Kidney epithelial cell (primary cell): ENCODE results near the gene CNTNAP2. TPM values are rescaled to one million over a fixed set of nuclear protein-coding genes. Genes with fewer than 3 reads are reported as not detected.

ENCODE experiments used
- DNase-seq: peaks from one replicate; pipeline ENCODE4 v3.0.0-alpha.2; 2010; ENCODE audit warnings: low read depth
- H3K27me3 ChIP-seq: 2 replicates; pipeline ENCODE4 v1.6.0; 2011; ENCODE audit warnings: low read length; ENCODE audit not compliant: control insufficient read depth, insufficient read depth
- H3K36me3 ChIP-seq: 2 replicates; pipeline ENCODE4 v1.5.1; 2011; ENCODE audit warnings: low read length; ENCODE audit not compliant: control insufficient read depth, insufficient read depth
- H3K4me3 ChIP-seq: 2 replicates; pipeline ENCODE4 v1.5.1; 2011; ENCODE audit warnings: low read depth, mild to moderate bottlenecking, control low read depth, low read length
- total RNA-seq: library from RNA; depleted of rRNA; stranded (reverse); fragments of >200 nt; gene quantifications from 2 replicates; pipeline ENCODE4 v1.2.3, GENCODE V29; 2015
- TF ChIP-seq, protein P1 (sequence below): IDR thresholded peaks from 2 replicates; pipeline ENCODE4 v1.5.1; 2011; ENCODE audit warnings: mild to moderate bottlenecking, moderate library complexity, low read length, control low read depth, inconsistent platforms; ENCODE audit not compliant: insufficient read depth, poor library complexity, severe bottlenecking

CNTNAP2 gene
- total RNA-seq, 1 donor from 2014 or later: 14.0 TPM

DNA sequence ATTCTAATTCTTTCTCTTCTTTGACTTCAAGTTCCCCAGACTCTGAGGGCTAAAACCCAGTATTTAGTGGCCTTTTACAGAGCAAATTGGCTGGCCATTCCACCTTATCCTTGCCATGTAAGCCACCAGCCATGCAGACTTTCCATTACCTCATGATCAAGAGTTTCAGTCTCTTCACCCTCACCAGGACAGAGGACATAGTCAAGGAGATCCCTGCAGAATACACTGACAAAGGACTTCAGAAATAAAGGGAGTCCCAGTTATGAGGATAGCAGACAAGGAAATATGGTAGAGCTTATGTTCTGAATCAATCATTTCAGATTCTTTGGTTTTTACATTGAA lies 1393.6 kb downstream of the CNTNAP2 start:
- no peak for DNase-seq
- H3K4me3 ChIP-seq: no peak overlapping the region
- H3K36me3 ChIP-seq: no peaks in the 10 kb centered on the region
- TF ChIP-seq, protein P1, sequence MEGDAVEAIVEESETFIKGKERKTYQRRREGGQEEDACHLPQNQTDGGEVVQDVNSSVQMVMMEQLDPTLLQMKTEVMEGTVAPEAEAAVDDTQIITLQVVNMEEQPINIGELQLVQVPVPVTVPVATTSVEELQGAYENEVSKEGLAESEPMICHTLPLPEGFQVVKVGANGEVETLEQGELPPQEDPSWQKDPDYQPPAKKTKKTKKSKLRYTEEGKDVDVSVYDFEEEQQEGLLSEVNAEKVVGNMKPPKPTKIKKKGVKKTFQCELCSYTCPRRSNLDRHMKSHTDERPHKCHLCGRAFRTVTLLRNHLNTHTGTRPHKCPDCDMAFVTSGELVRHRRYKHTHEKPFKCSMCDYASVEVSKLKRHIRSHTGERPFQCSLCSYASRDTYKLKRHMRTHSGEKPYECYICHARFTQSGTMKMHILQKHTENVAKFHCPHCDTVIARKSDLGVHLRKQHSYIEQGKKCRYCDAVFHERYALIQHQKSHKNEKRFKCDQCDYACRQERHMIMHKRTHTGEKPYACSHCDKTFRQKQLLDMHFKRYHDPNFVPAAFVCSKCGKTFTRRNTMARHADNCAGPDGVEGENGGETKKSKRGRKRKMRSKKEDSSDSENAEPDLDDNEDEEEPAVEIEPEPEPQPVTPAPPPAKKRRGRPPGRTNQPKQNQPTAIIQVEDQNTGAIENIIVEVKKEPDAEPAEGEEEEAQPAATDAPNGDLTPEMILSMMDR: no peak
- H3K27me3 ChIP-seq: no peaks in the 10 kb centered on the region

DNA sequence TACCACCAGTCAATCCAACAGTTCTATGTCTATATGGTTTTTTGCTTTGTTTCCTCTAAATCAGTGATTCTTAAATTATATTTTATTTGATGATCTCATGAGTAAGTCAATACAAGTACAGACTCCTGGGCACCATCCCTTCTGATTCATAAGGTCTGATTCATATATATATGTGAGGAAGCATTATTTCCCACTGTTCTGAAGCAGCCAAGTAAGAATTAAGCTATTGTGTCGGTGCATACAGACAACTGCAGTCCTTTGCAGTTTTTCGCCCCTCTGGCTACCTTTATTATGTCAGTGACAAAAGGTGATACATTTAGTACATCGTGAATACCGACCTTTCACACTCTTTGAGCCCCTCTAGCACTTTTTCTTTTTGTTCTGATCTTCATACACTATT lies 1394.3 kb downstream of the CNTNAP2 start:
- TF ChIP-seq, protein P1: no peak
- Histone ChIP-seq H3K36me3 (no peaks in the 10 kb centered on the region), H3K27me3 (no peaks in the 10 kb centered on the region), H3K4me3 (no peak overlapping the region)
- DNase-seq: no peak

DNA sequence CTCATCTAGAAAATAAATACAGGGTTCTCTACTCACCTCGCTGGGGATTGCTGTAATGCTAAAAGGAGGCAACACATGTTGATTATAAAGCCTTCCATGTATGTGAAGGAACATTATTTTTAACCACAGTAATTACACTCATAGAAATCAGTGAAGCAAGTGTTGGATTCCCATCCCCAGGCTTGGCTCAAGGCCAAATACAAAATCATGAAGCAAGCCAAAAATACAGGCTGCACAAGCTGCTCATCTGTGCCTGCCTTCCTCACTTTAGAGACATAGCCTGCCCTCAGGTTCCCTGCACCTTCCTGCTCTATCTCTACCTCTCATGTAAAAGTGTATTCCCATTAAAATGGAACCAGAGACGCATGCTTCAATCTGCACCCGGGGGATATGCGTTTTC lies 1396.8 kb downstream of the CNTNAP2 start:
- DNase-seq: no peak
- Histone ChIP-seq H3K4me3 (no peak overlapping the region), H3K36me3 (no peaks in the 10 kb centered on the region), H3K27me3 (no peaks in the 10 kb centered on the region)
- TF ChIP-seq, protein P1: no peak

DNA sequence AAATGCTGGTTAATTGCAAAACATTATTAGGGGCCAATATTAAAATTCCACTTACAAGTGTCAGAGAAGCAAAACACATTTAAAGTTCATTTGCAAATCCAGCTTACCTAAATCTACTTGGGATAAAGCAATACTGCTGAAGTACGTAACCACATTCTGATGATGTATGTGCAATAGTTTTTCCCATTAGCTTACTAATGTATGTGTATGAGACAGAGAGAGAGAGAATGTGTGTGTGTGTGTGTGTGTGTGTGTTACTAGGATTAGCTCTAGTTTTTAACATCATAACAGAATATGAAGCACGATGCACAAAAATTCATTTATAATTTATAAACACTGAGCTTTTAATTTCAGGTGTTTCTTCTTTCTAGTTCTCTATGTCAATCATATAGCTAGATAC lies 1399.8 kb downstream of the CNTNAP2 start:
- no peaks in the 10 kb centered on the region for H3K27me3 ChIP-seq
- TF ChIP-seq, protein P1: no peak
- DNase-seq: no peak
- no peaks in the 10 kb centered on the region for H3K36me3 ChIP-seq
- no peak overlapping the region for H3K4me3 ChIP-seq

DNA sequence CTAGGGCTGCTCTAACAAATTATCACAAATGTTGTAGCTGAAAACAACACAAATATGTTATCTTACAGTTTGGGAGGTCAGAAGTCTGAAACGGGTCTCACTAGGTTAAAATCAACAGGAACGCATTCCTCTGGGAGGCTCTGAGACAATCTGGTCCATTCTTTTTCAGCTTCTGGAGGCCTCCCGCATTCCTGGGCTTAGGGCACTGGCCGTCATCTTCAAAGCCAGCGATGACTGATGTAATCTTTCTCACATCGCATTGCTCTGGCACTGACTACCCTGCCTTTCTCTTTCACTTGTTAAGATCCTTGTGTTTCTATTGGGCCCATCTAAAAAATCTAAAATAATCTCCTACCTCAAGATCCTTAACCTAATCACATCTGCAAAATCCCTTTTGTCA lies 1402.5 kb downstream of the CNTNAP2 start:
- H3K27me3 ChIP-seq: no peaks in the 10 kb centered on the region
- H3K36me3 ChIP-seq: no peaks in the 10 kb centered on the region
- H3K4me3 ChIP-seq: no peak overlapping the region
- TF ChIP-seq, protein P1: no peak
- DNase-seq: no peak

DNA sequence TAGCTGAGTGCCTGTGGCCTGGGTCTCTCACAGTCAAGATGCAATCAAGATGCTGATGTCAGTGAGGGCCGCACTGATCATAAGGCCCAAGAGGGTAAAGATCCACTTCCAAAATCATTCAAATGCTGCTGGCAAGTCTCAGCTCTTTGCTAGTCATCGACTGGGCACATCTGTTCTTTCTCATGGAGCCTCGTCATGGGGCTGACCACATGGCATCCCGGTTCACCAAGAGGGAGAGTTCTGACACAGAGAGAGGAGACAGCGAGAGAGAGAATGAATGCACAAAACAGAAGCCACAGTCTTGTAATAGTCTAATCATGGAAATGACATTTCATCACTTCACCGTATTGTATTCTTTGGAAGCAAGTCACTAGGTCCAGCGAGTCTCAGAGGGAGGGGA lies 1406.5 kb downstream of the CNTNAP2 start:
- Histone ChIP-seq H3K36me3 (no peaks in the 10 kb centered on the region), H3K4me3 (no peak overlapping the region), H3K27me3 (no peaks in the 10 kb centered on the region)
- DNase-seq: no peak
- TF ChIP-seq, protein P1: no peak
